MCF 10A (cell line): Measurements from ENCODE around the gene SLIT3. TPM values are rescaled to one million over a fixed set of nuclear protein-coding genes. Genes with fewer than 3 reads are reported as not detected.

Experiments
- BruUV-seq: library from RNA; stranded (reverse); fragments of 400-500 nt; replicated peaks from 2 replicates; lab custom pipeline; 2021; lab: Mats Ljungman, UMichigan
- CTCF ChIA-PET: fragments of 300-600 bp; sonication (Branson Sonifier 250); formaldehyde crosslinking; extraction: SDS; loops from one replicate; lab custom pipeline; 2021; ENCODE audit warnings: antibody characterized with exemption, inconsistent platforms; lab: Yijun Ruan, JAX
- POLR2A ChIA-PET: fragments of 300-600, 350-650 bp; sonication (Branson Sonifier 250); formaldehyde crosslinking; extraction: SDS; loops from one replicate; lab custom pipeline; 2020; ENCODE audit warnings: antibody characterized with exemption, inconsistent platforms; lab: Yijun Ruan, JAX
- DNase-seq: peaks from one replicate; pipeline ENCODE4 v3.0.0-alpha.2; 2018; ENCODE audit not compliant: unreplicated experiment
- H3K27ac Mint-ChIP-seq: one replicate; pipeline ENCODE4 v1.8.0; 2022; ENCODE audit warnings: mild to moderate bottlenecking, low read depth, mixed read lengths; ENCODE audit not compliant: unreplicated experiment
- H3K27me3 Mint-ChIP-seq: one replicate; pipeline ENCODE4 v1.8.0; 2022; ENCODE audit warnings: mixed read lengths; ENCODE audit not compliant: insufficient read depth, unreplicated experiment
- H3K36me3 Mint-ChIP-seq: one replicate; pipeline ENCODE4 v1.8.0; 2022; ENCODE audit warnings: mild to moderate bottlenecking, moderate library complexity, mixed read lengths; ENCODE audit not compliant: insufficient read depth, unreplicated experiment
- H3K4me1 Mint-ChIP-seq: one replicate; pipeline ENCODE4 v1.8.0; 2022; ENCODE audit warnings: mixed read lengths; ENCODE audit not compliant: insufficient read depth, unreplicated experiment
- H3K4me3 Mint-ChIP-seq: one replicate; pipeline ENCODE4 v1.8.0; 2022; ENCODE audit warnings: mild to moderate bottlenecking, moderate library complexity, mixed read lengths; ENCODE audit not compliant: unreplicated experiment
- H3K9me3 Mint-ChIP-seq: one replicate; pipeline ENCODE4 v1.8.0; 2022; ENCODE audit warnings: mixed read lengths; ENCODE audit not compliant: unreplicated experiment
- intact Hi-C: fragments of 100-400 bp; cut with micrococcal nuclease; formaldehyde crosslinking; loops from 2 replicates; pipeline ENCODE4 v1.14.1; 2022
- total RNA-seq: library from RNA; stranded (reverse); gene quantifications from 2 replicates; pipeline ENCODE4 v1.2.3, GENCODE V29; 2022
- TF ChIP-seq, protein P1 (sequence below): fragments of 200-600 bp; IDR thresholded peaks from one replicate; pipeline ENCODE4 v1.8.0; 2022; ENCODE audit warnings: antibody characterized with exemption, mild to moderate bottlenecking; ENCODE audit not compliant: unreplicated experiment

The SLIT3 gene
- total RNA-seq, 1 experiment from 2014 or later: 0.89 TPM

DNA sequence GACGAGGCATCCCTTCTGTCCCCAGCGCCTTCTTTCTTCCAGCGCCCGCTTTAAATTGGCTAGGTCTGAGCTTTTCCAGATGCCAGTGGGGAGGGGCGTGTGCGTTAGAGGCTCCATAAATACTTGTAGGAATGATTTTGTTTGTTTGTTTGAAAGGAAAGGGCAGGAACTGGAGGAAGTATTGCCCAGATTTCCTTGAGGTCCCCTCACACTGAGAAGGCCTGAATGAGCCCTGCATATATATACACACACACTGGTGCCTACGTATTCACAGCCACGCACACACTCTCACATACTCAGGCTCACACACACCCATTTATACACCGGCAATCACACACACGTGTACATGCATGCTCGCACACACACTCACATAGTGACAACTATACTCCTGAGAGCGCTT lies 1.0 kb upstream of the SLIT3 start:
- no peaks in the 10 kb centered on the region for H3K36me3 Mint-ChIP-seq
- CTCF ChIA-PET: interaction anchor here (0.5 to 5.2 kb wide), 49 partner anchors 9 to 1036 kb away, joined by 3 to 57 read pairs (median 4); no protein-coding TSS in a partner anchor
- POLR2A ChIA-PET: interaction anchor here (0.7 to 1.2 kb wide), 2 partner anchors 49 to 137 kb away, joined by 3 read pairs; no protein-coding TSS in a partner anchor
- H3K4me3 Mint-ChIP-seq: peak overlapping the region; percentile 74
- no peak for DNase-seq
- H3K27ac Mint-ChIP-seq: no peak overlapping the region
- H3K9me3 Mint-ChIP-seq: no peaks in the 10 kb centered on the region
- H3K27me3 Mint-ChIP-seq: no peaks in the 10 kb centered on the region
- intact Hi-C loops: loop anchor here (1.0 to 5.0 kb wide), 8 partner anchors 49 to 1033 kb away; no protein-coding TSS in a partner anchor
- TF ChIP-seq, protein P1, sequence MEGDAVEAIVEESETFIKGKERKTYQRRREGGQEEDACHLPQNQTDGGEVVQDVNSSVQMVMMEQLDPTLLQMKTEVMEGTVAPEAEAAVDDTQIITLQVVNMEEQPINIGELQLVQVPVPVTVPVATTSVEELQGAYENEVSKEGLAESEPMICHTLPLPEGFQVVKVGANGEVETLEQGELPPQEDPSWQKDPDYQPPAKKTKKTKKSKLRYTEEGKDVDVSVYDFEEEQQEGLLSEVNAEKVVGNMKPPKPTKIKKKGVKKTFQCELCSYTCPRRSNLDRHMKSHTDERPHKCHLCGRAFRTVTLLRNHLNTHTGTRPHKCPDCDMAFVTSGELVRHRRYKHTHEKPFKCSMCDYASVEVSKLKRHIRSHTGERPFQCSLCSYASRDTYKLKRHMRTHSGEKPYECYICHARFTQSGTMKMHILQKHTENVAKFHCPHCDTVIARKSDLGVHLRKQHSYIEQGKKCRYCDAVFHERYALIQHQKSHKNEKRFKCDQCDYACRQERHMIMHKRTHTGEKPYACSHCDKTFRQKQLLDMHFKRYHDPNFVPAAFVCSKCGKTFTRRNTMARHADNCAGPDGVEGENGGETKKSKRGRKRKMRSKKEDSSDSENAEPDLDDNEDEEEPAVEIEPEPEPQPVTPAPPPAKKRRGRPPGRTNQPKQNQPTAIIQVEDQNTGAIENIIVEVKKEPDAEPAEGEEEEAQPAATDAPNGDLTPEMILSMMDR: no peak
- peaks cover 17% of the 10 kb centered on the region for H3K4me1 Mint-ChIP-seq
- no TSS peak for BruUV-seq

DNA sequence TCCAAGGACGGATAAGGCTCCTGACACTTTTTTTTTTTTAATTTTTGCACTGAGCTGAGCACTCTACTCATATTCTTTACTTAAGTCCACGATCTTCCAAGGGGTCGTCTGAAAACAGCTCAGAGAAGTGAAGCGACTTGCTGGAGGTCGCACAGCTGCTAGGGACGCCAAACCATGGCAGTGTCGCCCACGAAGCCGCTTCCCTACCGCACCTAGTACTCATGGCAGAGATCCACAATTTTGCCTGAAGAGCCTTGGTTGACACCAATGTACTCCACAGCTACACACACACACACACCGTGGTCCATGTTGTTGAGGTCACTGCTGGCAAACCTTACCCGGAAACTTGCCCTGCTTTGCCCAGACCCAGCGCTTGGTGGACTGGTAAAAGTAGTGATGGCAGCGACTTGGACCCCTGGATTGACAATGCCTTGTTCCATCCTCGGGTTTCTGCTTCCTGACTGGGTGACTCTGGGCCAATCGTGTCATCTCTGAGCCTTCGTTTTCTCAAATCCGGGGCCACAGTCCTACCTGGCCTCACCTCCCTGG lies 521 bp upstream of the SLIT3 start:
- ChIA-PET CTCF (interaction anchor here (0.6 to 5.2 kb wide), 32 partner anchors 9 to 1036 kb away, joined by 3 to 57 read pairs (median 4); no protein-coding TSS in a partner anchor), POLR2A (interaction anchor here (0.7 kb wide), 1 partner anchor 137 kb away, joined by 3 read pairs; no protein-coding TSS in a partner anchor)
- no peaks in the 10 kb centered on the region for H3K9me3 Mint-ChIP-seq
- H3K27ac Mint-ChIP-seq: no peak overlapping the region
- H3K27me3 Mint-ChIP-seq: no peaks in the 10 kb centered on the region
- peak overlapping the region; percentile 74 for H3K4me3 Mint-ChIP-seq
- TF ChIP-seq, protein P1: no peak
- H3K4me1 Mint-ChIP-seq: peaks cover 17% of the 10 kb centered on the region
- DNase-seq: no peak
- no peaks in the 10 kb centered on the region for H3K36me3 Mint-ChIP-seq
- intact Hi-C loops: loop anchor here (5.0 kb wide), 1 partner anchor 829 kb away; no protein-coding TSS in a partner anchor
- no TSS peak for BruUV-seq

DNA sequence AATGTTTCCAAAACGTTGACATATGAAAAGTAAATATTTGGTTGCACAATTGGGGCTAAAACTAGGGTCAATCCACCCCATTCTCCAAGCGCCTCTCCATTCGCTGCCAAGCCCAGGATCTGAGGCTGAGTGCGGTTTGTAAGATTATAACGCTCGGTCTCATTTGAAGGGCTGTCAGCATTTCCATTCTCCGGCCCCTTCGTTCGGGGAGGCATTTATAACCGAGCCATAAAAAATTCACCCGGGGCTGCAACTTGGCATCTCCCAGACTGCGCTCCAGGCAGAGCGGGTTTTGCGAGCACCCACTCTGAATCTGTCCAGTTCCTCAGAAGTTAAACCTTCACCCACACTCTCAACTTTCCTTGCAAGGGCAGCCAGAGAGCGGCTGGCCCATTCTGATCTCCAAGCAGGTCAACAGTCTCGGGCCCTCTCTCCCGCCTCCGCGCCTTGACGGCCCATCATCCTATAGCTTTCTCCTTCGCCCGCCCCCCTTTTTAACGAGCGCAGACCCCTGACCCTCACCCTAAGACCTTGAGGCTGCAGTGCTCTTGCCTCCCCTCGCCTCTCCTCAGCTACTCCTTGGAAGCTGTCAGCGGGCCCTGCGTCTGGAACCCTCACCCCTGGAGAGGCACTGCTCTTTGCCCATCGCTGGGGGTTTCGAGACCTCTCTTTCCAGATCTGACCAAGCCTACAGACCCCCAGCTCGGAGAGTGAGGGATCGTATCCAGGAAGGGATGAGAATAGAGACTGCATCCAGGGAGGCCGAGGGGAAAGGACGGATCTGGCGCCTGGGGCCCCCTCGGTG lies 1.1 kb downstream of the SLIT3 start:
- H3K27me3 Mint-ChIP-seq: no peaks in the 10 kb centered on the region
- peak overlapping the region; percentile 74 for H3K4me3 Mint-ChIP-seq
- peaks cover 17% of the 10 kb centered on the region for H3K4me1 Mint-ChIP-seq
- no peaks in the 10 kb centered on the region for H3K36me3 Mint-ChIP-seq
- H3K9me3 Mint-ChIP-seq: no peaks in the 10 kb centered on the region
- ChIA-PET POLR2A (interaction anchor here (1.1 kb wide), 1 partner anchor 33 kb away, joined by 3 read pairs; no protein-coding TSS in a partner anchor), CTCF (interaction anchor here (0.6 to 5.2 kb wide), 7 partner anchors 13 to 312 kb away, joined by 3 to 57 read pairs (median 4); no protein-coding TSS in a partner anchor)
- intact Hi-C loops: loop anchor here (5.0 kb wide), 1 partner anchor 828 kb away; no protein-coding TSS in a partner anchor
- BruUV-seq: no TSS peak
- TF ChIP-seq, protein P1: no peak
- no peak for DNase-seq
- H3K27ac Mint-ChIP-seq: no peak overlapping the region
